ENCODE data around the gene CYB5A. TPM values are rescaled to one million over a fixed set of nuclear protein-coding genes. Genes with fewer than 3 reads are reported as not detected.

CYB5A gene
- total and polyA plus RNA-seq, 2 experiments from 2014 or later: 273 to 457 TPM

GRCh38 chr18:74336656-74337055 is 44.9 kb upstream of the CYB5A start:
- Histone ChIP-seq H3K9me2 (replicated peaks; ENCODE audit: insufficient read depth) (no peaks in the 10 kb centered on the region), H3K4me3 (no peak overlapping the region), H3K9me3 (ENCODE audit: low read depth) (no peaks in the 10 kb centered on the region), H3K36me3 (replicated peaks; ENCODE audit: insufficient read depth, low read depth) (no peaks in the 10 kb centered on the region), H3K27ac (no peak overlapping the region), H3K79me2 (no peaks in the 10 kb centered on the region), H4K20me1 (ENCODE audit: insufficient read depth, poor library complexity, severe bottlenecking) (no peaks in the 10 kb centered on the region), H3K4me1 (ENCODE audit: insufficient read depth) (no peaks in the 10 kb centered on the region), H3K27me3 (no peaks in the 10 kb centered on the region), H2AFZ (no peak overlapping the region), H3K4me2 (no peak overlapping the region)
- TF ChIP-seq EZH2phosphoT487 (IDR thresholded peaks at IDR 0.05; ENCODE audit: low read depth, severe bottlenecking, unreplicated experiment) (no peak), CTCF (IDR thresholded peaks at IDR 0.05; ENCODE audit: poor library complexity) (no peak), EZH2 (IDR thresholded peaks at IDR 0.05; ENCODE audit: borderline replicate concordance) (no peak)
- DNase-seq (ENCODE audit: low spot score): no peak

GRCh38 chr18:74334242-74334893 is 42.6 kb upstream of the CYB5A start:
- H3K4me1 ChIP-seq (ENCODE audit: insufficient read depth): no peaks in the 10 kb centered on the region
- no peaks in the 10 kb centered on the region for H3K79me2 ChIP-seq
- no peak overlapping the region for H2AFZ ChIP-seq
- no peaks in the 10 kb centered on the region for H4K20me1 ChIP-seq (ENCODE audit: insufficient read depth, poor library complexity, severe bottlenecking)
- no peaks in the 10 kb centered on the region for H3K9me3 ChIP-seq (ENCODE audit: low read depth)
- H3K4me3 ChIP-seq: no peak overlapping the region
- H3K36me3 ChIP-seq (replicated peaks; ENCODE audit: insufficient read depth, low read depth): no peaks in the 10 kb centered on the region
- H3K27me3 ChIP-seq: no peaks in the 10 kb centered on the region
- no peaks in the 10 kb centered on the region for H3K9me2 ChIP-seq (replicated peaks; ENCODE audit: insufficient read depth)
- TF ChIP-seq EZH2 (IDR thresholded peaks at IDR 0.05; ENCODE audit: borderline replicate concordance): no peak
- no peak for TF ChIP-seq CTCF (IDR thresholded peaks at IDR 0.05; ENCODE audit: poor library complexity)
- no peak for TF ChIP-seq EZH2phosphoT487 (IDR thresholded peaks at IDR 0.05; ENCODE audit: low read depth, severe bottlenecking, unreplicated experiment)
- DNase-seq (ENCODE audit: low spot score): no peak
- no peak overlapping the region for H3K4me2 ChIP-seq
- no peak overlapping the region for H3K27ac ChIP-seq

DNA sequence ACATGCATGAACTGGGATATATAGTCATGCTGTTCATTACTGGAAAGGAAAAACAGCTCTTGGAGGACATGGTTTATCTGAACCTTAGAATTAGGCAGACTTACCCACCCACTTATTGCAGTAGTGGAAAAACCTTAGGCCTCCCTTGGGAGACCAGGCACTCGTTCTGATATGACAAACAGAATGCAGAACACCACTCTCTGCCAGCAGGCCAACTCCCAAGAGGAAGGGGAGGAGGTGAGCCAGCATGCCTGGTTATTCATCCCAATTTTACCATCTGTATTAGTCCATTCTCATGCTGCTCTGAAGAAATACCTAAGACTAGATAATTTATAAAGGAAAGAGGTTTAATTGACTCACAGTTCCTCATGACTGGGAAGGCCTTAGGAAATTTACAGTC is 41.3 kb upstream of the CYB5A start:
- TF ChIP-seq EZH2 (IDR thresholded peaks at IDR 0.05; ENCODE audit: borderline replicate concordance): no peak
- TF ChIP-seq CTCF (IDR thresholded peaks at IDR 0.05; ENCODE audit: poor library complexity): no peak
- TF ChIP-seq EZH2phosphoT487 (IDR thresholded peaks at IDR 0.05; ENCODE audit: low read depth, severe bottlenecking, unreplicated experiment): no peak
- no peak overlapping the region for H2AFZ ChIP-seq
- WGBS (ENCODE audit: low lambda C conversion rate, missing lambda C conversion rate): 60% methylated on average over 1 of the region's 1 CpG
- H3K4me3 ChIP-seq: no peak overlapping the region
- no peaks in the 10 kb centered on the region for H3K36me3 ChIP-seq (replicated peaks; ENCODE audit: insufficient read depth, low read depth)
- H4K20me1 ChIP-seq (ENCODE audit: insufficient read depth, poor library complexity, severe bottlenecking): no peaks in the 10 kb centered on the region
- no peak for DNase-seq (ENCODE audit: low spot score)
- no peak overlapping the region for H3K4me2 ChIP-seq
- H3K79me2 ChIP-seq: no peaks in the 10 kb centered on the region
- H3K27ac ChIP-seq: no peak overlapping the region
- no peaks in the 10 kb centered on the region for H3K4me1 ChIP-seq (ENCODE audit: insufficient read depth)
- no peaks in the 10 kb centered on the region for H3K9me3 ChIP-seq (ENCODE audit: low read depth)
- H3K27me3 ChIP-seq: no peaks in the 10 kb centered on the region
- no peaks in the 10 kb centered on the region for H3K9me2 ChIP-seq (replicated peaks; ENCODE audit: insufficient read depth)

- H4K20me1 ChIP-seq (ENCODE audit: insufficient read depth, poor library complexity, severe bottlenecking): no peaks in the 10 kb centered on the region
Observed at GRCh38 chr18:74331404-74331803, 39.6 kb upstream of the CYB5A start.

More at GRCh38 chr18:74331404-74331803, 39.6 kb upstream of the CYB5A start:
- no peak overlapping the region for H3K4me3 ChIP-seq
- H3K4me1 ChIP-seq (ENCODE audit: insufficient read depth): peaks cover 12% of the 10 kb centered on the region
- TF ChIP-seq CTCF (IDR thresholded peaks at IDR 0.05; ENCODE audit: poor library complexity) (peak; percentile 33), EZH2phosphoT487 (IDR thresholded peaks at IDR 0.05; ENCODE audit: low read depth, severe bottlenecking, unreplicated experiment) (no peak), EZH2 (IDR thresholded peaks at IDR 0.05; ENCODE audit: borderline replicate concordance) (no peak)
- no peaks in the 10 kb centered on the region for H3K36me3 ChIP-seq (replicated peaks; ENCODE audit: insufficient read depth, low read depth)
- H3K27ac ChIP-seq: no peak overlapping the region
- no peaks in the 10 kb centered on the region for H3K9me3 ChIP-seq (ENCODE audit: low read depth)
- peak; percentile 32 for DNase-seq (ENCODE audit: low spot score)
- H3K9me2 ChIP-seq (replicated peaks; ENCODE audit: insufficient read depth): no peaks in the 10 kb centered on the region
- WGBS (ENCODE audit: low lambda C conversion rate, missing lambda C conversion rate): 74% methylated on average over 2 of the region's 2 CpGs
- H3K79me2 ChIP-seq: no peaks in the 10 kb centered on the region
- H3K27me3 ChIP-seq: no peaks in the 10 kb centered on the region
- H2AFZ ChIP-seq: no peak overlapping the region
- H3K4me2 ChIP-seq: no peak overlapping the region

Measured in hepatocyte (in vitro differentiated cells).